Muscle of arm (tissue), 12 donors: ENCODE data around the gene HMCN2. TPM values are rescaled to one million over a fixed set of nuclear protein-coding genes. Genes with fewer than 3 reads are reported as not detected.

Experiments used
- DNase-seq: peaks from one replicate; pipeline ENCODE4 v3.0.0-alpha.2; 2013
- polyA plus RNA-seq, 12 donors: library from polyadenylated mRNA; unstranded; fragments of 120-200 nt; gene quantifications; one replicate each; pipeline ENCODE4 v1.2.1, GENCODE V29; 2013; ENCODE audit not compliant: insufficient read length in 12 of 12

Gene HMCN2
- polyA plus RNA-seq, 12 donors = 4.8 to 19.1 (median 8.6) TPM; not detected in 1

GRCh38 chr9:130308081-130308571 lies 42.6 kb downstream of the HMCN2 start:
- DNase-seq = no peak

GRCh38 chr9:130309689-130310455 lies 44.3 kb downstream of the HMCN2 start:
- DNase-seq = no peak

- DNase-seq = no peak
Observed at GRCh38 chr9:130310456-130310855, 44.9 kb downstream of the HMCN2 start.

GRCh38 chr9:130311003-130311402 lies 45.4 kb downstream of the HMCN2 start:
- no peak for DNase-seq

- DNase-seq = no peak
Observed at GRCh38 chr9:130311408-130312140, 46.0 kb downstream of the HMCN2 start.

- DNase-seq = no peak
Observed at GRCh38 chr9:130313103-130313858, 47.7 kb downstream of the HMCN2 start.

GRCh38 chr9:130315446-130316226 lies 50.1 kb downstream of the HMCN2 start:
- no peak for DNase-seq

GRCh38 chr9:130316430-130316829 lies 50.9 kb downstream of the HMCN2 start:
- DNase-seq = no peak

GRCh38 chr9:130319300-130319699 lies 53.7 kb downstream of the HMCN2 start:
- DNase-seq = no peak

- DNase-seq = no peak
Observed at GRCh38 chr9:130319944-130320712, 54.6 kb downstream of the HMCN2 start.

GRCh38 chr9:130320723-130321481 lies 55.3 kb downstream of the HMCN2 start:
- no peak for DNase-seq

GRCh38 chr9:130321539-130321938 lies 56.0 kb downstream of the HMCN2 start:
- DNase-seq = no peak

GRCh38 chr9:130323051-130323745 lies 57.6 kb downstream of the HMCN2 start:
- DNase-seq = no peak

GRCh38 chr9:130325921-130326320 lies 60.4 kb downstream of the HMCN2 start:
- no peak for DNase-seq

- no peak for DNase-seq
Observed at GRCh38 chr9:130327070-130327780, 61.7 kb downstream of the HMCN2 start.

- DNase-seq = no peak
Observed at GRCh38 chr9:130327781-130328348, 62.3 kb downstream of the HMCN2 start.

- no peak for DNase-seq
Observed at GRCh38 chr9:130328349-130328801, 62.8 kb downstream of the HMCN2 start.

- DNase-seq = no peak
Observed at GRCh38 chr9:130329061-130329460, 63.5 kb downstream of the HMCN2 start.
